Measurements from ENCODE around the gene COQ6.

GRCh38 chr14:73913256-73913655 lies 36.8 kb upstream of the COQ6 start:
- TF ChIP-seq, protein P1, sequence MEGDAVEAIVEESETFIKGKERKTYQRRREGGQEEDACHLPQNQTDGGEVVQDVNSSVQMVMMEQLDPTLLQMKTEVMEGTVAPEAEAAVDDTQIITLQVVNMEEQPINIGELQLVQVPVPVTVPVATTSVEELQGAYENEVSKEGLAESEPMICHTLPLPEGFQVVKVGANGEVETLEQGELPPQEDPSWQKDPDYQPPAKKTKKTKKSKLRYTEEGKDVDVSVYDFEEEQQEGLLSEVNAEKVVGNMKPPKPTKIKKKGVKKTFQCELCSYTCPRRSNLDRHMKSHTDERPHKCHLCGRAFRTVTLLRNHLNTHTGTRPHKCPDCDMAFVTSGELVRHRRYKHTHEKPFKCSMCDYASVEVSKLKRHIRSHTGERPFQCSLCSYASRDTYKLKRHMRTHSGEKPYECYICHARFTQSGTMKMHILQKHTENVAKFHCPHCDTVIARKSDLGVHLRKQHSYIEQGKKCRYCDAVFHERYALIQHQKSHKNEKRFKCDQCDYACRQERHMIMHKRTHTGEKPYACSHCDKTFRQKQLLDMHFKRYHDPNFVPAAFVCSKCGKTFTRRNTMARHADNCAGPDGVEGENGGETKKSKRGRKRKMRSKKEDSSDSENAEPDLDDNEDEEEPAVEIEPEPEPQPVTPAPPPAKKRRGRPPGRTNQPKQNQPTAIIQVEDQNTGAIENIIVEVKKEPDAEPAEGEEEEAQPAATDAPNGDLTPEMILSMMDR (conservative IDR thresholded peaks at IDR 0.05; ENCODE audit: low read length) = no peak
- TF ChIP-seq EZH2phosphoT487 (IDR thresholded peaks at IDR 0.05; ENCODE audit: borderline replicate concordance, low read depth, low read length) = no peak
